RWPE1 (cell line): ENCODE measurements around the gene ACTN4.

Experiments used
- CTCF ChIA-PET: fragments of 350-600 bp; sonication (Branson Sonifier 250); formaldehyde crosslinking; extraction: SDS; loops from one replicate; lab custom pipeline; 2021; lab: Yijun Ruan, JAX
- POLR2A ChIA-PET: fragments of 400-600 bp; formaldehyde crosslinking; extraction: SDS; loops from one replicate; lab custom pipeline; 2020; ENCODE audit warnings: antibody characterized with exemption; ENCODE audit not compliant: low non-redundant PET; lab: Yijun Ruan, JAX
- DNase-seq: peaks from one replicate; pipeline ENCODE4 v3.0.0; 2012; ENCODE audit warnings: low spot score
- H3K27ac ChIP-seq: fragments of 450-650 bp; 2 replicates; pipeline ENCODE4 v1.5.1; 2017
- TF ChIP-seq, protein P1 (sequence below): fragments of 450-650 bp; conservative IDR thresholded peaks from 2 replicates; pipeline ENCODE4 v1.5.1; 2017; ENCODE audit warnings: low read depth, mild to moderate bottlenecking

The ACTN4 gene

DNA sequence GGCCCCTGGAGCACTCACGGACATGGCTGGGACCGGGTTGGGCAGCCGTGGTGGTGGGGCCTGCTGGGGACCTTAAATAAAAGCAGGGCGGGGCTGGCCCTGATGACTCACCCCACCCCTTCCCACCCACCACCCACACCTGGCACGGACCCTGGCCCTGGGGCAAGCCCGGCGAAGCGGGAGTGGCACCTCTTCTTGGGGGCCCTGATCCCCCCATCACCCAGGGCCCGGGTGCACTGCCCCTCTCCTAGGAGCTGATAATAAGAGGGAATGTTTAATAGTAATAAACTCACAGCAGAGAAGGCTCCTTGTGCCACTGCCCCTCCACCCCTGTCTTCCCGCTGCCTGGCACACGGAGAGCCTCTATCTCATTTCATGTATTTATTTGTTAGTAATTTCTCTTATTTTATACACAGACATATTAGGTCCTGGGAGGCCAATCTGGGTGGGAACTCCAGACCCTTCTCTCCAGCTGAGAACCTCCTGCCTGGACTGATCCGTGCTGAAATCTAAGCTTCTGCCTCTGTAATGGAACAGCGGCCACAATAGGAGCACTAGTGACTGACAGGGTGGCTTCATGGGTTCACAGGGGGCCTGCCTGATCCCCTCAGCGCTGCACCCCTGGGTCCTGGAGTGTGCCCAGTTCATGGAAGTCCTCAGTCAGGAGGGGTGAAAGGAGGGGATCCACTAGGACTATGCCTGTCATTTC lies 126.2 kb downstream of the ACTN4 start, which contains the start of gene LGALS7:
TSS of gene LGALS7 (minus strand) at position 49 of the 709 bp plus-strand sequence. CDS start at position 24, 25 bp downstream.
- H3K27ac ChIP-seq: peak within 1 kb of the TSS; percentile 84
- CTCF ChIA-PET: no interaction called here
- DNase-seq: no peak
- TF ChIP-seq, protein P1, sequence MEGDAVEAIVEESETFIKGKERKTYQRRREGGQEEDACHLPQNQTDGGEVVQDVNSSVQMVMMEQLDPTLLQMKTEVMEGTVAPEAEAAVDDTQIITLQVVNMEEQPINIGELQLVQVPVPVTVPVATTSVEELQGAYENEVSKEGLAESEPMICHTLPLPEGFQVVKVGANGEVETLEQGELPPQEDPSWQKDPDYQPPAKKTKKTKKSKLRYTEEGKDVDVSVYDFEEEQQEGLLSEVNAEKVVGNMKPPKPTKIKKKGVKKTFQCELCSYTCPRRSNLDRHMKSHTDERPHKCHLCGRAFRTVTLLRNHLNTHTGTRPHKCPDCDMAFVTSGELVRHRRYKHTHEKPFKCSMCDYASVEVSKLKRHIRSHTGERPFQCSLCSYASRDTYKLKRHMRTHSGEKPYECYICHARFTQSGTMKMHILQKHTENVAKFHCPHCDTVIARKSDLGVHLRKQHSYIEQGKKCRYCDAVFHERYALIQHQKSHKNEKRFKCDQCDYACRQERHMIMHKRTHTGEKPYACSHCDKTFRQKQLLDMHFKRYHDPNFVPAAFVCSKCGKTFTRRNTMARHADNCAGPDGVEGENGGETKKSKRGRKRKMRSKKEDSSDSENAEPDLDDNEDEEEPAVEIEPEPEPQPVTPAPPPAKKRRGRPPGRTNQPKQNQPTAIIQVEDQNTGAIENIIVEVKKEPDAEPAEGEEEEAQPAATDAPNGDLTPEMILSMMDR: no peak
- POLR2A ChIA-PET: no interaction called here

DNA sequence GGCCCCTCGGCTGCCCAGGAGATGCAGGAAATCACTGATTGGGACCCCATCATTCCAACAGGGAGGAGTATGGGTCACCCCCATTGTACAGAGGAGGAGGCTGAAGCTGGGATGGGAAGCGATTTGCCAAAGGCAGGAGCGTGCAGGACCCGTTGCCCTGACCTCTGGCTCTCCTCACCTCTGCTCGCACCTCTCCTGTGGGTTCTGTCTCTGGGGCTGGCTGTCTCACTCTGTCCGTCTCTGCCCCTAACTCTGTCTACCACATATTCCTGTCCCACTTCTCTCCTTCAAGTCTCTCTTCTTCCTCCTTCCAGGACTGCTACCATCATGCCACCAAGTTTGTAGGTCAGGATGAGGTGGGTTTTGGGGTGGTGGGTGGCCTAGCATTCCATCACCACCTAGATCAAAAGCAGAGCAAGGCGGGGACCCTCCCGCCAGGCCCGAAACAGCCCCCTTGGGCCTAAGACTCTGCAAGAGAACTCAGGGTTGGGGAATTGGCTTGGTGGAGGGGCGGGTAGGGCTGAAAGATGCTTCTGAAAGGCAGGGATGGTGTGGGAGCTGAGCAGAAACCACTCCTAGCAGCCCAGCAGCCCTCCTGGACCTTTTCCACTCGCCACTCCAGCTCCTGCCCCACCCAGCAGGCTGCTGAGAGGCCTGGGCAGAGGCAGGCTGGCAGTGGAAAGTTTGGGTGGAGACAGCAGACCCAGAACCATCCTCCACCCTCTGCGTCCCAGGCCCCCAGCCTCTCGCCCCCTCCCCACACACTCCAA lies 126.9 kb downstream of the ACTN4 start:
- POLR2A ChIA-PET: no interaction called here
- CTCF ChIA-PET: interaction anchor here (0.6 to 1.0 kb wide), 2 partner anchors 12 to 64 kb away, joined by 3 to 4 read pairs; no protein-coding TSS in a partner anchor
- no peak for DNase-seq
- peak overlapping the region; percentile 84 for H3K27ac ChIP-seq
- TF ChIP-seq, protein P1: no peak

DNA sequence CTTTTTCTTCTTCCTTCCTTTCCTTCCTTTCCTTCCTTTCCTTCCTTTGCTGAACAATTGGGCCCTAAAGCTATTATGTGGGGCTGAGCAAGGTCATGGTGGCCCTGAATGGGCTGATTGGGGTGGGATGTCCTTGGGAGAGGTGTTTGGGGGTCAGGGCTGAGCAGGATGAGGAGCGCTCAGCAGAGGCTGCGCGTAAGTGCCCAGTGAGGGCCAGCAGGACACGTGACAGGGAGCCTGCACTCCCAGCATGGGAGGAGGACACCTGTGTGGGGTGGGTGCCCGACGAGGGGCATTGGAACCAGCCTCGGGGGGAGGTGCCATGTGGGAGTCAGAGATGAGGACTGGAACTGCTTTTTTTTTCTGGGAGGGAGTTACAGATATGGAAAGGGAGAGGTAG lies 131.3 kb downstream of the ACTN4 start:
- H3K27ac ChIP-seq: no peak overlapping the region
- CTCF ChIA-PET: interaction anchor here (1.0 kb wide), 1 partner anchor 9 kb away, joined by 4 read pairs; no protein-coding TSS in a partner anchor

DNA sequence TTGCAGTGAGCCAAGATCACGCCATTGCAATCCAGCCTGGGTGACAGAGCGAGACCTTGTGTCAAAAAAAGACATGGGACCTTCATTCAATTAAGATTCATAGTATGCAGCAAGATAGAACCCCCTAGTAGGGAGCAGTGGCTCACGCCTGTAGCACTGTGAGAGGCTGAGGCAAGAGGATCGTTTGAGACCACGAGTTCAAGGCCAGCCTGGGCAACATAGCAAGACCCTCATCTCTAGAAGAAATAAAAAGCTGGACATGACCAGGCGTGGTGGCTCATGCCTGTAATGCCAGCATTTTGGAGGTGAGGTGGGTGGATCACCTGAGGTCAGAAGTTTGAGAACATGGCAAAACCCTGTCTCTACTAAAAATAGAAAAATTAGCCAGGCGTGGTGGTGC lies 133.0 kb downstream of the ACTN4 start:
- no peak overlapping the region for H3K27ac ChIP-seq
- ChIA-PET POLR2A (no interaction called here), CTCF (no interaction called here)
- DNase-seq: no peak
- TF ChIP-seq, protein P1: no peak

More for the DNA sequence above, 131.3 kb downstream of the ACTN4 start:
- POLR2A ChIA-PET: no interaction called here
- DNase-seq: no peak
- TF ChIP-seq, protein P1: no peak

DNA sequence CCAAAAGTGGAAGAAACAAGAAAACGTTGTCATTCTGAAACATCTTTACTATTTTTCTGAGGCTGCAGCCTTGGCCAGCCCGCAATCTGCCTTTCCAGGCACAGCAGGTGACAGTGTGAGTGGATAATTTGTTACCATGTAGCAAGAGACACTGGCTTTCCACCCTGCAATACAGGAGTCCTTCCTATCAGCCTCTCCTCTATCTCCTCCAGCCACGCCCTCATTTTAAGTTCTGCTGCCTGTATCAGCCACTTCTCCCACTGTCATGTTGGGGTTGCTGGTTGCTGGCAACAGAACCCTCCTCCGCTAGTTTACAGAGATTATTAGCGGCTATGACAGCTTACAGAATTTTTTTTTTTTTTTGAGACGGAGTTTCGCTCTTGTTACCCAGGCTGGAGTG lies 133.6 kb downstream of the ACTN4 start:
- H3K27ac ChIP-seq: no peak overlapping the region
- no peak for DNase-seq
- ChIA-PET CTCF (no interaction called here), POLR2A (no interaction called here)
- TF ChIP-seq, protein P1: no peak
